ENCODE results near the gene QKI. TPM values are rescaled to one million over a fixed set of nuclear protein-coding genes. Genes with fewer than 3 reads are reported as not detected.
"Not testable (repeated sequence)": the region's sequence is repeated elsewhere in the genome, so short reads cannot be mapped to it uniquely, and the experiment has no call there.

Gene QKI
- total RNA-seq, 1 experiment from 2014 or later: 0.04 TPM

DNA sequence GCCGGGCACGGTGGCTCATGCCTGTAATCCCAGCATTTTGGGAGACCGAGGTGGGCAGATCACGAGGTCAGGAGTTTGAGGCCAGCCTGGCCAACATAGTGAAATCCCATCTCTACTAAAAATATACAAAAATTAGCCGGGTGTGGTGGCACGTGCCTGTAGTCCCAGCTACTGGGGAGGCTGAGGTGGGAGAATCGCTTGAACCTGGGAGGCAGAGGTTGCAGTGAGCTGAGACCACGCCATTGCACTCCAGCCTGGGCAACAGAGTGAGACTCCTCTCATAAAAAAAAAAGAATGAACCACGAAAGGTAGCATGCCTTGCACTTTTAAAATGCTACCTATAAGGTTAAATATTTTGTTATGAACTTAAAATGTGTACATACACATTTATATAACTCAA lies 19.0 kb downstream of the QKI start:
- not testable (repeated sequence) for H3K9me3 ChIP-seq (ENCODE audit: low read length); H3K79me2 ChIP-seq (ENCODE audit: low read length); H3K27ac ChIP-seq (ENCODE audit: low read length); H3K9ac ChIP-seq (ENCODE audit: low read length); H3K9me2 ChIP-seq (replicated peaks; ENCODE audit: insufficient read depth, low read length); DNase-seq; H3K36me3 ChIP-seq (ENCODE audit: insufficient read depth, low read length); H3K27me3 ChIP-seq (ENCODE audit: low read length); H4K20me1 ChIP-seq (ENCODE audit: insufficient read depth, low read depth, low read length); H2AFZ ChIP-seq (ENCODE audit: low read length); H3K4me1 ChIP-seq (ENCODE audit: low read length); H3K4me3 ChIP-seq (ENCODE audit: low read length); H3K4me2 ChIP-seq (ENCODE audit: low read depth, low read length, poor library complexity, severe bottlenecking)

DNA sequence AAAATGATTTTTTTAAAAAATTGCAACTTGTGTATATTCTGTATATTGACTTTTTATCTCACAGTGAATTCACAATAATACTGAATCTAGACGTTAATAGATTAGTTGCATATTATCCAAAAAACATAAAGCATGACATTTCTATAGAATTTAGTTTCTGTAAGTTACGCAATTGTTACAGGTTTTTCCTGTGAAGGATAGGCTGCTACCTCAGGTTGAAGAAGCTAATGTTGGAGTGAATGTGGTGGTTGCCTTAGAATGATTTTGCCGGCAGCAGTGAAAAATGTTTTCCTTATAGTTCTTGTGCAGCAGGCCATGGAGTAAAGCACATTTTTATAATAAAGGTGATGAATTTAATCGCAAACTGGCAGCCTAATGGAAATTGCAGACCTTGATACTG lies 20.5 kb downstream of the QKI start:
- Histone ChIP-seq H3K9me2 (replicated peaks; ENCODE audit: insufficient read depth, low read length) (no peaks in the 10 kb centered on the region), H3K27ac (ENCODE audit: low read length) (no peak overlapping the region), H4K20me1 (ENCODE audit: insufficient read depth, low read depth, low read length) (no peaks in the 10 kb centered on the region), H3K79me2 (ENCODE audit: low read length) (no peaks in the 10 kb centered on the region), H3K4me2 (ENCODE audit: low read depth, low read length, poor library complexity, severe bottlenecking) (no peak overlapping the region), H3K9ac (ENCODE audit: low read length) (no peak overlapping the region), H2AFZ (ENCODE audit: low read length) (no peak overlapping the region), H3K4me3 (ENCODE audit: low read length) (no peak overlapping the region), H3K36me3 (ENCODE audit: insufficient read depth, low read length) (no peaks in the 10 kb centered on the region), H3K4me1 (ENCODE audit: low read length) (no peaks in the 10 kb centered on the region), H3K27me3 (ENCODE audit: low read length) (no peaks in the 10 kb centered on the region), H3K9me3 (ENCODE audit: low read length) (peaks cover 10% of the 10 kb centered on the region; the same call in 1 of the 2 replicates)
- no peak for DNase-seq

DNA sequence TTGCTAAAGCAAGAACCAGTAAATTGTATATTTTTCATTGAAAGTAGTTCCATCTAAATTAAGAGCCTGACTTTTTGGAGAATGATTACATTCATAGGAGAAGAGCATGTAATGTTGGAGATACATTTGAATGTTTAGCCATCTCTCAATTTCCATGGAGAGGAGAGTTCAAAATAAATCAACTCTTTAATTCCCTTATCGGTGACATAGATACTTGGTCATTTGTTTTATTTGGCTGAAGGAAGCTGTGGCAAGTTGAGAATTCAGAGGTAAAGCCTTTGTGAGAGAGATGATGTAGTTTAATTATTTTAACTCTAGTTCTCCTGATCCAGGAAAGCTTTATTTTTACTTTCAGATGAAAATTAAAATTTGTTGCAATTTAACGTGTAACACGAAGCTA lies 22.3 kb downstream of the QKI start:
- Histone ChIP-seq H3K27me3 (ENCODE audit: low read length) (no peaks in the 10 kb centered on the region), H4K20me1 (ENCODE audit: insufficient read depth, low read depth, low read length) (no peaks in the 10 kb centered on the region), H3K4me2 (ENCODE audit: low read depth, low read length, poor library complexity, severe bottlenecking) (no peak overlapping the region), H3K4me1 (ENCODE audit: low read length) (no peaks in the 10 kb centered on the region), H3K9me3 (ENCODE audit: low read length) (peaks cover 7% of the 10 kb centered on the region; the same call in 1 of the 2 replicates), H3K4me3 (ENCODE audit: low read length) (no peak overlapping the region), H3K9me2 (replicated peaks; ENCODE audit: insufficient read depth, low read length) (no peaks in the 10 kb centered on the region), H3K9ac (ENCODE audit: low read length) (no peak overlapping the region), H2AFZ (ENCODE audit: low read length) (no peak overlapping the region), H3K27ac (ENCODE audit: low read length) (no peak overlapping the region), H3K36me3 (ENCODE audit: insufficient read depth, low read length) (no peaks in the 10 kb centered on the region), H3K79me2 (ENCODE audit: low read length) (no peaks in the 10 kb centered on the region)
- DNase-seq: no peak

DNA sequence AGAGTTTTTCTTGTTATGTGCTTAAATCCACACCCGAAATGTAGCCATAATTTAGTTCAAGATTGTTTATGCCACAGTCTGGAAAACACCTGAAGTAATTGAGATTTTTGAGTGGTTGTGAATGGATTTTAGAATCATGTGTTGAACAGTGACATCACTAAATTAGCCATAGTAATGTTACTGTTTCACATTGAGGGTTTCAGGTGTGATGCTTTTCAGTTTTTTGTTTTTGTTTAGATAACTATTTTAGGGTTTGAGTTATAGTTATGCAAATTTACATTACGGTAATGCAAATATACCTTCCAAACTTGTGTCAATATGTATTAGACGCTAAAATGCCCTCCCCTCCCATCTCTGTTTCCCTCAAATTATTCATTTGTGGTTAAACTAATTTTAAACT lies 22.9 kb downstream of the QKI start:
- Histone ChIP-seq H3K27me3 (ENCODE audit: low read length) (no peaks in the 10 kb centered on the region), H3K79me2 (ENCODE audit: low read length) (no peaks in the 10 kb centered on the region), H3K27ac (ENCODE audit: low read length) (no peak overlapping the region), H3K9ac (ENCODE audit: low read length) (no peak overlapping the region), H3K36me3 (ENCODE audit: insufficient read depth, low read length) (no peaks in the 10 kb centered on the region), H4K20me1 (ENCODE audit: insufficient read depth, low read depth, low read length) (no peaks in the 10 kb centered on the region), H2AFZ (ENCODE audit: low read length) (no peak overlapping the region), H3K4me3 (ENCODE audit: low read length) (no peak overlapping the region), H3K4me2 (ENCODE audit: low read depth, low read length, poor library complexity, severe bottlenecking) (no peak overlapping the region), H3K9me3 (ENCODE audit: low read length) (peaks cover 7% of the 10 kb centered on the region; the same call in 1 of the 2 replicates), H3K4me1 (ENCODE audit: low read length) (no peaks in the 10 kb centered on the region), H3K9me2 (replicated peaks; ENCODE audit: insufficient read depth, low read length) (no peaks in the 10 kb centered on the region)
- no peak for DNase-seq

DNA sequence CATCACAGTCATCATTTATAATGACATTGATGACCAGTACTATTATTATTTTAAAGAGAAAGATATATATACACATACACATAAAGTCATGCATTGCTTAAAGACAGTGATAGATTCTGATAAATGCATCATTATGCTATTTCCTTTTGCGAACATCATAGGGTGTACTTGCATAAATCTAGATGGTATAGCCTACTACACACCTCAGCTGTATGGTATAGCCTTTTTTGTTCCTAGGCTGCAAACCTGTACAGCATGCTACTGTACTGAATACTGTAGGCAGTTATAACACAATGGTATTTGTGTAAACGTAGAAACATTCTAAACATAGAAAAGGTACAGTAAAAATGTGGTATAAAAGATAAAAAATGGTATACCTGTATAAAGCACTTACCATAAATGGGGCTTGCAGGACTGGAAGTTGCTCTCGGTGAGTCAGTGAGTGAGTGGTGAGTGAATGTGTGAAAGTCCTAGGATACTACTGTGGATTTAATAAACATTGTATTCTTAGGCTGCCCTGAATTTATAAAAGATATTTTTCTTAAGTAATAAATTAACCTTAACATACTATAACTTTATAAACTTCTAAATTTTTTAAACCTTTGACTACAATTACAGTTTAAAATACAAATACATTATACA lies 23.9 kb downstream of the QKI start:
- H3K4me1 ChIP-seq (ENCODE audit: low read length): no peaks in the 10 kb centered on the region
- no peak overlapping the region for H3K9ac ChIP-seq (ENCODE audit: low read length)
- H3K36me3 ChIP-seq (ENCODE audit: insufficient read depth, low read length): no peaks in the 10 kb centered on the region
- H3K9me2 ChIP-seq (replicated peaks; ENCODE audit: insufficient read depth, low read length): no peaks in the 10 kb centered on the region
- no peak overlapping the region for H2AFZ ChIP-seq (ENCODE audit: low read length)
- DNase-seq: no peak
- no peak overlapping the region for H3K4me2 ChIP-seq (ENCODE audit: low read depth, low read length, poor library complexity, severe bottlenecking)
- no peak overlapping the region for H3K4me3 ChIP-seq (ENCODE audit: low read length)
- H3K27ac ChIP-seq (ENCODE audit: low read length): no peak overlapping the region
- no peaks in the 10 kb centered on the region for H3K27me3 ChIP-seq (ENCODE audit: low read length)
- no peaks in the 10 kb centered on the region for H3K79me2 ChIP-seq (ENCODE audit: low read length)
- H3K9me3 ChIP-seq (ENCODE audit: low read length): peaks cover 7% of the 10 kb centered on the region; the same call in 1 of the 2 replicates
- H4K20me1 ChIP-seq (ENCODE audit: insufficient read depth, low read depth, low read length): no peaks in the 10 kb centered on the region

DNA sequence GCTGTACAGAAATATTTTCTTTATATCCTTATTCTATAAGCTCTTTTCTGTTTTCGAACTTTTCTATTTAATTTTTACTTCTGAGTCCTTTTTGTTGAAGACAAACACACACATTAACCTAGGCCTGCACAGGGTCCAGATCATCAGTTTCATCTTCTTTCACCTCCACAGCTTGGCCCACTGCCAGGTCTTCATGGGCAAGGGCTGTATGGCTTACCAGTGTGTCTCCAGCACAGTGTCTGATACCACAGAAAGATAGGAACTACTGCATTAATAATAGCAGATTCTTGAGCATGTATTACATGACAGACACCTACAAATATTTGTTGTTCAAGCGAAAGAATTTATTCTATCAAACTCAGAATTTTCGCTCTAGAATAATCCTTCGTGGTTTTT lies 24.4 kb downstream of the QKI start:
- no peak for DNase-seq
- H3K36me3 ChIP-seq (ENCODE audit: insufficient read depth, low read length): no peaks in the 10 kb centered on the region
- no peak overlapping the region for H3K4me3 ChIP-seq (ENCODE audit: low read length)
- no peaks in the 10 kb centered on the region for H3K4me1 ChIP-seq (ENCODE audit: low read length)
- no peaks in the 10 kb centered on the region for H4K20me1 ChIP-seq (ENCODE audit: insufficient read depth, low read depth, low read length)
- H2AFZ ChIP-seq (ENCODE audit: low read length): no peak overlapping the region
- no peaks in the 10 kb centered on the region for H3K79me2 ChIP-seq (ENCODE audit: low read length)
- H3K9ac ChIP-seq (ENCODE audit: low read length): no peak overlapping the region
- H3K4me2 ChIP-seq (ENCODE audit: low read depth, low read length, poor library complexity, severe bottlenecking): no peak overlapping the region
- no peaks in the 10 kb centered on the region for H3K27me3 ChIP-seq (ENCODE audit: low read length)
- peaks cover 7% of the 10 kb centered on the region; the same call in 1 of the 2 replicates for H3K9me3 ChIP-seq (ENCODE audit: low read length)
- no peaks in the 10 kb centered on the region for H3K9me2 ChIP-seq (replicated peaks; ENCODE audit: insufficient read depth, low read length)
- no peak overlapping the region for H3K27ac ChIP-seq (ENCODE audit: low read length)

DNA sequence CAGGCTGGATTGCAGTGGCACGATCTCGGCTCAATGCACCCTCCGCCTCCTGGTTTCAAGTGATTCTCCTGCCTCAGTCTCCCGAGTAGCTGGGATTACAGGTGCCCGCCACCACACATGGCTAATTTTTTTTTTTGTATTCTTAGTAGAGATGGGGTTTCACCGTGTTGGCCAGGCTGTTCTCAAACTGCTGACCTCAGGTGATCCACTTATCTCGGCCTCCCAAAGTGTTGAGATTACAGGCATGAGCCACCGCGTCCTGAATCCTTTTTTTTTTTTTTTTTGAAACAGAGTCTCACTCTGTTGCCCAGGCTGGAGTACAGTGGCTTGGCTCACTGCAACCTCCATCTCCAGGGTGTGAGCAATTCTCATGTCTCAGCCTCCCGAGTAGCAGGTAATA lies 24.9 kb downstream of the QKI start:
- not testable (repeated sequence) for H3K9me3 ChIP-seq (ENCODE audit: low read length); H3K36me3 ChIP-seq (ENCODE audit: insufficient read depth, low read length); H3K27ac ChIP-seq (ENCODE audit: low read length); H4K20me1 ChIP-seq (ENCODE audit: insufficient read depth, low read depth, low read length); H3K4me3 ChIP-seq (ENCODE audit: low read length); H3K79me2 ChIP-seq (ENCODE audit: low read length); H3K9ac ChIP-seq (ENCODE audit: low read length); H2AFZ ChIP-seq (ENCODE audit: low read length); H3K4me1 ChIP-seq (ENCODE audit: low read length); H3K4me2 ChIP-seq (ENCODE audit: low read depth, low read length, poor library complexity, severe bottlenecking); H3K9me2 ChIP-seq (replicated peaks; ENCODE audit: insufficient read depth, low read length); H3K27me3 ChIP-seq (ENCODE audit: low read length); DNase-seq

DNA sequence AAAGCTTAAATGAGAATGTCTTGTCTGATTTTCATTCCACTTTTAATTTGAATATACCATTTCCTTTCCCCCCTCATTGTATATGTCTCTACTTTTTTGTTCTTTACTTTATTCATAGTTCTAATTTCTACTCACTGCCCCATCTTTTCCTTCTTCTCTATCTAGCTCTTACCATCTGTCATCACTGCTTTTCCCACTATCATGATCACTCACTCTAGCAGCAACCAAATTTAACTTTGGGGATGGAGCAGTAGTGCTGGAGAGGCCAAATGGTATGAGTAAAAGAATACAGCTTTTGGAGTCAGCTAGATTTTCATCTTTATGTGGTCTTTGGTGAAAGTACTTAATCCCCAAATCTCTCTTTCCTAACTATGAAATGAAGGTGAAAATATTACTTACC lies 25.5 kb downstream of the QKI start:
- Histone ChIP-seq H3K79me2 (ENCODE audit: low read length) (no peaks in the 10 kb centered on the region), H3K36me3 (ENCODE audit: insufficient read depth, low read length) (no peaks in the 10 kb centered on the region), H3K4me3 (ENCODE audit: low read length) (no peak overlapping the region), H3K4me2 (ENCODE audit: low read depth, low read length, poor library complexity, severe bottlenecking) (no peak overlapping the region), H2AFZ (ENCODE audit: low read length) (no peak overlapping the region), H3K9me3 (ENCODE audit: low read length) (peaks cover 9% of the 10 kb centered on the region; the same call in 1 of the 2 replicates), H3K27me3 (ENCODE audit: low read length) (no peaks in the 10 kb centered on the region), H4K20me1 (ENCODE audit: insufficient read depth, low read depth, low read length) (no peaks in the 10 kb centered on the region), H3K27ac (ENCODE audit: low read length) (no peak overlapping the region), H3K4me1 (ENCODE audit: low read length) (no peaks in the 10 kb centered on the region), H3K9me2 (replicated peaks; ENCODE audit: insufficient read depth, low read length) (no peaks in the 10 kb centered on the region), H3K9ac (ENCODE audit: low read length) (no peak overlapping the region)
- no peak for DNase-seq
